Activated CD4-positive, alpha-beta T cell treated with anti-CD3 and anti-CD28 coated beads for 1 hour (primary cell): ENCODE data around the gene MCM9.
"Not testable (repeated sequence)": the region's sequence is repeated elsewhere in the genome, so short reads cannot be mapped to it uniquely, and the experiment has no call there.

Experiments
- DNase-seq: peaks from one replicate; pipeline ENCODE4 v3.0.0-alpha.2; 2020

Gene MCM9

DNA sequence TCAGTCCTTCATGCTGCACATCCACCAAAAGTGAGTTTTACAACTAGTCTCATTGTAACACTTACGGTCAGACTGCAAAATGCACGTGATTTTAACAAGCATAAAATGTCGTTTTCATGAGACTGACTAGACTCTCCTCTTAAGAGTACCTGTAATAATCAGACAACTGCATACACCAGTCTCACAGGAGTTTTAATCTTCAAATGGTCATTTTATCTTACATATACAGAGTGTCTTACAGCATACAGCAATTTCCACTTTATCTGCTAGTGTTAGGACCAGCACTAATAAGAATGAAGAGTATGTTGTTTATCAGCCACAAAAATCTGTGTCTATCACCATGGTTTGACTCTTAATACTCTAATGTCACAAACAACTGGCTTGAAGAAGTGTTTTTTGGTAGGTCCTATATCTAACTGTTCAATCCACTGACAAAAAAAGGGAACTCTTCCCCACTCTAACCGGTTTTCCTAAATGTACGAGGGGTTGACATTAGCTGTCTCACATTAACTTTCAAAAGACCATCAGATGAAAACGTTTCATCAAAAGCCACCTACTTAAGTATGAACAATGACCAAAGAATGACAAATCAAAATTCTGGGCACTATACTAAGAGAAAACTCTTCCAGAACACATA is 42.5 kb downstream of the MCM9 start:
- DNase-seq = no peak

DNA sequence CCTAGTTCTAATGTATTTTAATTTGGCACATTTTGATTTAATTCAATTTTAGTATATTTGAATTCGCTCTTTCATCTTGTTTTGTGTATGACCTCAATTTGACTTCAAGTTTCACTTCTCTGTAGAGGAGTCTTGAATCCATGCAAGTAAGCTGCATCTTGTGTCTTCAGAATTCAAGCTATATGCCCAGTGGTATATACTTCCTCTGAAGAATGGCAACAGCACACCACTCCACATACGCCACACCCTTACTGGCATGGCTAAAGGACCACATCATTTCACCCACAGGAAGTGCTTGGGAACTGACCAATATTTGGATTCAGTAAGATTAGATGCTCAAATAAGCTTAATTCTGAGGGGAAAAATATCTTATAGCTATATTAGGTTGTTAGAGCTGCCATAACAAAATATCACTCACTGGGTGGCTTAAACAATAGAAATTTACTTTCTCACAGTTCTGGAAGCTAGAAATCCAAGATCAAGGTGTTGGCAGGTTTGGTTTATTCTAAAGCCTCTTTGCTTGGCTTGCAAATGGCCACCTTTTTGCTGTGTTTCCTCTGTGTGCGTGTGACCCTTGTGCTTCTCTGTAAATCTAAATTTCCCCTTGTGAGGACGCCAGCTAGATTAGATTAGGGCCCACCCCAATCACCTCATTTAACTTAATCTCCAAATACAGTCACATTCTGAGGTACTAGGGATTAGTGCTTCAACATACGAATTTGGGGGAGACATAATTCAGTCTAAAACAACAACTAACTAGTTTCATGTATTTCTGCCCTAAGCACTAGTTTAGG is 43.8 kb downstream of the MCM9 start:
- no peak for DNase-seq

DNA sequence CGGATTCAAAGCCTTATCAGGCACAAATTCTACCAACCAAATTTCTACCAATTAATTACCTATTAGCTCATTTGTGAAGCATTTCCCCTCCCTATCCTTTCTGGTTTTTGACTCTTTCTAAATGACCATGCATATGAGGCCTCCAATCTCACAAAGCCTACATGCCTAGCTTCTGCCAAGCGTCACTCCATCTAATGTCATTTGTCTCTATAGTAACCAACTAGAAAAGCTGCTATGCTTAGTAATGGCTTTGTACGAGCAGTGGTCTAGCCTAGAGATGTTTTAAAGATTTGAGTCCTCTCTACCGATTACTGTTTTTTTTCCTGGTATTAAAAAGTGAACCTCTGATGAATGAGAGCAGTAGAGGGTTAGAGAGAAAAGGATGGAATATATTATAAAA is 45.8 kb downstream of the MCM9 start:
- no peak for DNase-seq

- DNase-seq = no peak
Observed at GRCh38 chr6:118886641-118887040, 48.3 kb downstream of the MCM9 start.

- DNase-seq = no peak
Observed at GRCh38 chr6:118882314-118882905, 52.5 kb downstream of the MCM9 start.

- no peak for DNase-seq
Observed at GRCh38 chr6:118881440-118882313, 53.3 kb downstream of the MCM9 start.

DNA sequence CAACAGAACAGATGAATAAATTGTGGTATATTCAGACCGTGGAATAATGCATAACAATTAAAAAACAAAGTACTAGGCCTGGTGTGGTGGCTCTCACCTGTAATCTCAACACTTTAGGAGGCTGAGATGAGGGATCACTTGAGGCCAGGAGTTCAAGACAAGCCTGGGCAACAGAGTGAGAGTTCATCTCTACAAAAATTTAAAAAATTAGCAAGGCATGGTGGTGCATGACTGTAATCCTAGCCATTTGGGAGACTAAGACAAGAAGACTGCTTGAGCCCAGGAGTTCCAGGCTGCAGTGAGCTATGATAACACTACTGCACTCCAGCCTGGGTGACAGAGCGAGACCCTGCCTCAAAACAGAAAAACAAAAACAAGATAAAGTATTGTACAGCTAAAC is 57.2 kb downstream of the MCM9 start:
- no peak for DNase-seq

- DNase-seq = no peak
Observed at GRCh38 chr6:118876814-118877213, 58.1 kb downstream of the MCM9 start.

DNA sequence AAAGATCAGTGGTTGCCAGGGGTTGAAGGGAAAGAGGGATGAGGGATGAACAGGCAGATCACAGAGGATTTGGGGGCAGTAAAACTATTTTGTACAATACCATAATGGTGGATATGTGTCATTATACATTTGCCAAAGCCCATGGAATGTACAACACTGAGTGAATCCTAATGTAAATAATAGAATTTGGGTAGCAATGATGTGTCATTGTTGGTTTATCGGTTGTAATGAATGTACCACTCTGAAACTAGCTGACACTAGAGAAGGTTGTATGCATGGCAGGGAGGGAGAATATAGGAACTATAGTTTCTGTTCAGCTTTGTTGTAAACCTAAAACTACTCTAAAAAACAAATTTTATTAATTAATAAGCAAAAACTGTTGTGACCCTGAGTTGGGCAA is 58.8 kb downstream of the MCM9 start:
- no peak for DNase-seq

DNA sequence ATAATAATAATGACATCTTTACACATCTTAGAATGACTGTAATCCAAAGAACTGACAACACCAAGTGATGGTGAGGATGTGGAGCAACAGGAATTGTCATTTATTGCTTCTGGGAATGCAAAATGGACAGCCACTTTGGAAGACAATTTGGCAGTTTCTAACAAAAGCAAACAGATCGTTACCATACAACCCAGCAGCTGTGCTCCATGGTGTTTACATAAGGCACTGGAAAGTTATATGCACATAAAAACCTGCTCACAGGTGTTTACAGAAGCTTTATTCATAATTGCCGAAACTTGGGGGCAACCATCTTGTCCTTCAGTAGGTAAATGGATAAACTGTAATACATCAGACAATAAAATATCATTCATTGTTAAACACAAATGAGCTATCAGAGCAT is 59.3 kb downstream of the MCM9 start:
- DNase-seq = no peak

DNA sequence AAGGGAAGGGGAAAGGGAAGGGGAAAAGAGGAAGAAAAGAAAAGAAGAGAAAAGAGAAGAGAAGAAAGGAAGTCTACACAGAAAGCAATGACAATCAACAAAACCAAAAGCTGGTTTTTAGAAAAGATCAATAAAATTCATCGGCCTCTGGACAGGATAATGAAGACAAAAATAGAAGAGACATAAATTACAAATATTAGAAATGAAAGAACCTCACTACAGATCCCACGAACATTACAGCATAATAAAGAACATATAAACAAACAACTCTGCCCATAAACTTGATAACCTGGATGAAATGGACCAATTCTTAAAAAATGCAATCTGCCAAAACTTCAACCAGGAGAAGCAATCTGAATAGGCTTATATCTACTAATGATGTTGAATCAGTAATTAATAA is 61.7 kb downstream of the MCM9 start:
- DNase-seq = no peak

DNA sequence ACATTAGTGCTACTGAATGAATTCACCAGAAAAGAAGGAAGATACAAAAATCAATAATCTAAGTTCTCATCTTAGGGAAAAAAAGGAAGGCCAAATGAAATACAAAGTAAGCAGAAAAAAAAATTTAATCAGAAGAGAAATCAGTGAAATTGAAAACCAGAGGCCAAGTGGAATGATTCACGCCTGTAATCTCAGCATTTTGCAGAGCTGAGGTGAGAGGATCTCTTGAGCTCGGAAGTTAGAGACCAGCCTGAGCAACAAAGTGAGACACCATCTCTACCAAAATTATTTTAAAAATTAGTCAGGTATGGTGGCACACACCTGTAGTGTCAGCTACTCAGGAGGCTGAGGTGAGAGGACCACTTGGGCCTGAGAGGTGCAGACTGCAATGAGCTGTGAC is 62.2 kb downstream of the MCM9 start:
- DNase-seq = no peak

- no peak for DNase-seq
Observed at GRCh38 chr6:118872318-118872717, 62.6 kb downstream of the MCM9 start.

DNA sequence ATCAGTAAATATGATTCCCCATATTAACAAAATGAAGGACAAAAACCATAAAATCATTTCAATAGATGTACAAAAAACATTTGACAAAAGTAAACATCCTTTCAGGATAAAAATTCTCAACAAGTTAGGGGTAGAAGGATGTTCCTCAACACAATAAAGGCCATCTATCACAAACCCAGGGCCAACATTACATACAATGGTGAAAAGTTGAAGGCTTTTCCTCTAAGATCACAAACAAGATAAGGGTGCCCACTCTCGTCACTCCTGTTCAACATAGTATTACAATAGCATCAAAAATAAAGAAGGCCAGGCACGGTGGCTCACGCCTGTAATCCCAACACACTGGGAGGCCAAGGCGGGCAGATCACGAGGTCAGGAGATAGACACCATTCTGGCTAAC is 63.6 kb downstream of the MCM9 start:
- no peak for DNase-seq

DNA sequence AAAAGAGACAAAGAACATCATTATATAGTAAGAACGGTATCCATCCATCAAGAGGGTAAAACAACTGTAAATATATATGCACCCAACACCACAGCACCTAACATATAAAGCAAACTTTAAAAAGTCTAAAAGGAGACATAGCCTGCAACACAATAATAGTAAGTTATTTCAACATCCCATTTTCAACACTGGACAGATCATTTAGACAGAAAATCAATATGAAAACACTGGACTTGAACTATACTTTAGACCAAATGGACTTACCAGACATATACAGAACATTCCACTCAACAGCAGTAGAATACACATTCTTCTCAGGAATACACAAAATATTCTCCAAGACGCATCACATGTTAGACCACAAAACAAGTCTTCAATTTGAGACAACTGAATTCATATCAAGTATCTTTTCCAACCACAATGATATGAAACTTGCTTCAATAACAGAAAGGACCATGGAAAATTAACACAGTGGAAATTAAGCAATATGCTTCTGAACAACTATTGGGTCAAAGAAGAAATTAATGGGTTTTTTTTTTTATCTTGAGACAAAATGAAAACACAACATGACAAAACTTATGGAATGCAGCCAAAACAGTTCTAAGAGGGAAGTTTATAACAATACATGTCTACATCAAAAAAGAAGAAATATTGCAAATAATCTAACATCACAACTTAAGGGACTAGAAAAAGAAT is 64.9 kb downstream of the MCM9 start:
- DNase-seq = no peak

- DNase-seq = no peak
Observed at GRCh38 chr6:118869350-118869749, 65.6 kb downstream of the MCM9 start.

DNA sequence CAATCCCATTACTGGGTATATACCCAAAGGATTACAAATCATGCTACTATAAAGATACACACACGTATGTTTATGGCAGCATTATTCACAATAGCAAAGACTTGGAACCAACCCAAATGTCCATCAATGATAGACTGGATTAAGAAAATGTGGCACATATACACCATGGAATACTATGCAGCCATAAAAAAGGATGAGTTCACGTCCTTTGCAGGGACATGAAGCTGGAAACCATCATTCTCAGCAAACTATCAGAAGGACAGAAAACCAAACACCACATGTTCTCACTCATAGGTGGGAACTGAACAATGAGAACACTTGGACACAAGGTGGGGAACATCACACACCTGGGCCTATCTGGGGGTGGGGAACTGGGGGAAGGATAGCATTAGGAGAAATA is 66.1 kb downstream of the MCM9 start:
- not testable (repeated sequence) for DNase-seq

GRCh38 chr6:118867181-118867580 is 67.8 kb downstream of the MCM9 start:
- no peak for DNase-seq

GRCh38 chr6:118865100-118865391 is 69.9 kb downstream of the MCM9 start:
- DNase-seq = no peak

DNA sequence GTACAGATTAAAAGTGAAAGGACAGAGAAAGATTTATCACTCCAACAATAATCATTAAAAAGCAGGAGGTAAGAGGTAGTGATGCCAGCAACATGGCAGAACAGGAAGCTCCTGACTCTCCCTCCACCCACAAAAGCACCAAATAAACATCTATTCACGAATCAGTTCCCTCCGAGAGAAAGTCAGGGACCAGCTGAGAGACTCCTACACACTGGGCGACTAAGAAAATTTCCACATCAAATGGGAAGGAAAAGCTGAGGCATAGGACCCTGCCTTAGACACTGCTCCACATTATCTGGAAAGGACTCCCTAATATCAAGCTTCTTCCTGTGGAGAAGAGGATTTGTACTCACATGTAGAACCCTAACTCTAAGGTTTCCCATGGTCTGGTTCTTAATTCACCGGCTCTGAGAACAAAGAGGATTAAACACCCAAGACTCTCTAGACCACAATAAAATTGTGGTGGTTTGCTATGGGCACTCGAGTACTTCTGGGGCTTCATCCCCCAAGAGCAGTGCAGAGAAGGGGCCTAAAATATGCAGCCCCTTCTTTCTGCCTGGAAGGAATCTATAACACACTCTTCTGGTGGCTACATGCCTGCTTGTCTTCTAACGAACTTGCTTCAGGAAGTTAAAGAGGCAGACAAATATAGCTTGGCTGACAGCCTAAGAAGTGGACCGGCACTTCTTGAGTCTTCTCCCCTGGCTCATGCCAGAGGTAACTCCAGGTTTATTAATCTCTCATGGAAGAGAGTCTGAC is 70.4 kb downstream of the MCM9 start:
- DNase-seq = no peak

- no peak for DNase-seq
Observed at GRCh38 chr6:118862443-118862842, 72.5 kb downstream of the MCM9 start.

DNA sequence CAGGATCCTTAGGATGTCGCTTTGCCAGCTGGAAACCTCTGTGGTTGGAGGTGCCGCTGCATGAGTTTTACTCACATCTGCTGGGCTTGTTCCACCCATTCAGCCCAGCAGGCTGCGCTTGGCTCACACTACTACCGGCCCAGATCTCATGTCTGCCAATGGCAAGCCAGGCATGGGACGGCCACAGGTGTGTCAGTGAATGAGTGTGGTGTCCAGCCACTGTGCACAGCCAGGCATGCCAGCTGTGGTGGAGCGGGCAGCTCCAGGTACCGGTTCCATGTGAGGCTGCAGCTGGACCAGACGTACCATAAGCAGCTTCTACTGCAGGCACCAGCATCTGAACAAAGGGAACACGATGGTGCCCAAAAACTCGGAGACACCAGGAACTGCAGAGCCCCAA is 74.1 kb downstream of the MCM9 start:
- DNase-seq = no peak
